K562 (cell line): ENCODE data around the gene PRKCE. TPM values are rescaled to one million over a fixed set of nuclear protein-coding genes. Genes with fewer than 3 reads are reported as not detected.

ENCODE experiments used
- ATAC-seq: fragments of 200-7000 bp; cut with Tn5 transposase; 3 replicates; pipeline ENCODE4 v1.9.1; 2020; ENCODE audit warnings: moderate library complexity
- BruUV-seq: library from RNA; stranded (reverse); fragments of 400-500 nt; replicated peaks from 2 replicates; lab custom pipeline; 2021; lab: Mats Ljungman, UMichigan
- CTCF ChIA-PET: fragments of 300-600 bp; formaldehyde crosslinking; extraction: SDS; loops from one replicate; lab custom pipeline; 2021; ENCODE audit warnings: low intra/inter-chr PET ratio; lab: Yijun Ruan, JAX
- POLR2A ChIA-PET: fragments of 300-600, 350-650 bp; sonication (Branson Sonifier 250); formaldehyde crosslinking; extraction: SDS; loops from one replicate; lab custom pipeline; 2021; ENCODE audit warnings: antibody characterized with exemption, inconsistent platforms; lab: Yijun Ruan, JAX
- DNase-seq, 4 experiments: peaks; one replicate each; pipeline versions ENCODE4 v3.0.0 to v3.0.0-alpha.2; 2011 to 2018; ENCODE audit warnings: low spot score in 3 of 4, mixed read lengths in 3 of 4; ENCODE audit errors: extremely low read depth in 1 of 4
- FAIRE-seq: peaks from 2 replicates; lab custom pipeline; 2011; peaks lifted over from hg19 to GRCh38; lab: Jason Lieb, UNC
- H2AFZ ChIP-seq: 2 replicates; pipeline ENCODE4 v1.6.0; 2011; ENCODE audit warnings: low read depth, low read length, control low read depth, inconsistent platforms
- H3K27ac ChIP-seq: fragments of 200-600 bp; 3 replicates; pipeline ENCODE4 v1.8.0; 2011; ENCODE audit warnings: low read depth, mild to moderate bottlenecking, control low read depth, inconsistent platforms, low read length, moderate library complexity, mixed read lengths; ENCODE audit errors: extremely low read depth
- H3K27me3 ChIP-seq, 2 experiments: fragments of 300-600 bp in 1 of 2; 2 replicates in 1 of 2; 3 replicates in 1 of 2; pipeline versions ENCODE4 v1.6.0 to v1.8.0; 2011; ENCODE audit warnings: inconsistent platforms in 2 of 2, low read length in 2 of 2, mild to moderate bottlenecking in 1 of 2, mixed read lengths in 1 of 2, moderate library complexity in 1 of 2; ENCODE audit not compliant: control insufficient read depth in 2 of 2, insufficient read depth in 2 of 2
- H3K36me3 ChIP-seq: fragments of 300-600 bp; 3 replicates; pipeline ENCODE4 v1.8.0; 2011; ENCODE audit warnings: mild to moderate bottlenecking, low read length, inconsistent platforms; ENCODE audit not compliant: control insufficient read depth, insufficient read depth
- H3K4me1 ChIP-seq, 2 experiments: fragments of 200-600 bp in 1 of 2; replicated peaks in 1 of 2; 2 replicates in 1 of 2; 3 replicates in 1 of 2; pipeline versions ENCODE4 v1.5.1 to v1.8.0; 2011; ENCODE audit warnings: inconsistent platforms in 2 of 2, low read length in 2 of 2, mild to moderate bottlenecking in 1 of 2, mixed read lengths in 1 of 2, moderate library complexity in 1 of 2; ENCODE audit not compliant: control insufficient read depth in 2 of 2, insufficient read depth in 2 of 2
- H3K4me2 ChIP-seq: 2 replicates; pipeline ENCODE4 v1.6.1; 2011; ENCODE audit warnings: low read length, control low read depth, inconsistent platforms, mixed read lengths; ENCODE audit not compliant: insufficient read depth
- H3K4me3 ChIP-seq: fragments of 200-600 bp; sonication (generic), shearing (Covaris generic); 2 replicates; pipeline ENCODE4 v1.5.1; 2016; ENCODE audit warnings: control low read depth, inconsistent platforms
- H3K79me2 ChIP-seq: fragments of 200-600 bp; 3 replicates; pipeline ENCODE4 v1.8.0; 2011; ENCODE audit warnings: low read length, inconsistent platforms; ENCODE audit not compliant: control insufficient read depth, insufficient read depth
- H3K9ac ChIP-seq, 2 experiments: 2 replicates each; pipeline versions ENCODE4 v1.6.0 to v1.6.1; 2011; ENCODE audit warnings: low read depth in 2 of 2, low read length in 2 of 2, control low read depth in 1 of 2, inconsistent platforms in 1 of 2, mild to moderate bottlenecking in 1 of 2, mixed read lengths in 1 of 2; ENCODE audit not compliant: insufficient read depth in 1 of 2
- H3K9me1 ChIP-seq: one replicate; pipeline ENCODE4 v1.6.0; 2011; ENCODE audit warnings: inconsistent platforms, mild to moderate bottlenecking, low read length, moderate library complexity; ENCODE audit not compliant: control insufficient read depth, insufficient read depth
- H3K9me3 ChIP-seq: replicated peaks from 2 replicates; pipeline ENCODE4 v1.5.1; 2011; ENCODE audit warnings: low read depth, low read length, inconsistent platforms; ENCODE audit not compliant: control insufficient read depth, insufficient read depth
- H4K20me1 ChIP-seq: replicated peaks from 2 replicates; pipeline ENCODE4 v1.6.1; 2011; ENCODE audit warnings: low read length, inconsistent platforms, mixed read lengths; ENCODE audit not compliant: control insufficient read depth, insufficient read depth
- CAMTA2 ChIP-seq: fragments of 250-450 bp; sonication (Bioruptor Pico); conservative IDR thresholded peaks from 2 replicates; pipeline ENCODE4 v1.5.1; 2022
- DDX20 ChIP-seq: fragments of 450-650 bp; IDR thresholded peaks from 2 replicates; pipeline ENCODE4 v1.6.1; 2016; ENCODE audit warnings: missing genetic modification characterization, low read depth, mild to moderate bottlenecking, missing compliant biosample characterization, moderate library complexity
- DLX4 ChIP-seq: fragments of 250-450 bp; sonication (Bioruptor Pico); IDR thresholded peaks from 2 replicates; pipeline ENCODE4 v1.6.1; 2021; ENCODE audit warnings: mild to moderate bottlenecking
- PPARD ChIP-seq: fragments of 250-450 bp; sonication (Bioruptor Pico); IDR thresholded peaks from 2 replicates; pipeline ENCODE4 v1.8.0; 2022; ENCODE audit warnings: inconsistent platforms, mild to moderate bottlenecking, moderate library complexity
- PYGO2 ChIP-seq: fragments of 450-650 bp; IDR thresholded peaks from 2 replicates; pipeline ENCODE4 v1.6.1; 2016; ENCODE audit warnings: mild to moderate bottlenecking, missing genetic modification characterization, moderate library complexity, missing compliant biosample characterization
- SMAD1 ChIP-seq: fragments of 150-350 bp; IDR thresholded peaks from 2 replicates; pipeline ENCODE4 v1.6.1; 2014; ENCODE audit warnings: low read length, low read depth; ENCODE audit not compliant: partially characterized antibody
- ZBED1 ChIP-seq: IDR thresholded peaks from 2 replicates; pipeline ENCODE4 v1.6.1; 2014
- ZBTB8A ChIP-seq: fragments of 450-650 bp; IDR thresholded peaks from 2 replicates; pipeline ENCODE4 v1.6.1; 2018; ENCODE audit warnings: mild to moderate bottlenecking, moderate library complexity; ENCODE audit not compliant: partially characterized antibody
- ZFP36 ChIP-seq: fragments of 150-350 bp; IDR thresholded peaks from 2 replicates; pipeline ENCODE4 v1.6.1; 2018; ENCODE audit warnings: low read length, low read depth; ENCODE audit not compliant: partially characterized antibody
- ZNF324 ChIP-seq: fragments of 250-450 bp; sonication (Bioruptor Pico); IDR thresholded peaks from 2 replicates; pipeline ENCODE4 v1.4.0; 2020; ENCODE audit warnings: mild to moderate bottlenecking
- ZNF780A ChIP-seq: fragments of 250-450 bp; sonication (Bioruptor Pico); IDR thresholded peaks from 2 replicates; pipeline ENCODE4 v1.5.0; 2021; ENCODE audit warnings: mild to moderate bottlenecking
- WGBS: fragments of 100-300 bp; shearing (Covaris generic); methylation state at CpG from one replicate; pipeline ENCODE4 v1.1.6; 2016; ENCODE audit warnings: low coverage, mixed read lengths; ENCODE audit not compliant: insufficient coverage; ENCODE audit errors: missing lambda C conversion rate; 5-methylcytosine and 5-hydroxymethylcytosine counted together
- in situ Hi-C: fragments of 300-500 bp; cut with MboI; formaldehyde crosslinking; loops from 4 replicates; pipeline ENCODE4 v1.15.0; 2018; ENCODE audit warnings: inconsistent platforms, mixed read lengths
- intact Hi-C: fragments of 100-400 bp; cut with micrococcal nuclease; formaldehyde crosslinking; loops from 2 replicates; pipeline ENCODE4 v1.14.2; 2022
- polyA plus RNA-seq, 8 experiments: library from polyadenylated mRNA; depleted of rRNA in 4 of 8; stranded (reverse) in 5 of 8; unstranded in 3 of 8; fragments of >200 nt; fragmentation: Nextera tagmentation in 2 of 8; fragmentation: Illumina TruSeq in 1 of 8; extraction: Ambion mirVana in 2 of 8; extraction: Trizol in 1 of 8; gene quantifications; 2 replicates each; pipeline versions ENCODE4 v1.2.1 to v1.2.3, GENCODE V29; 2011 to 2014; ENCODE audit warnings: inconsistent platforms in 1 of 8, missing spikeins in 1 of 8
- total RNA-seq, 7 experiments: library from RNA; depleted of rRNA in 6 of 7; stranded (reverse); fragments of >200 nt in 6 of 7; fragmentation: Illumina TruSeq in 2 of 7; extraction: Trizol in 2 of 7; gene quantifications; 2 replicates each; pipeline versions ENCODE4 v1.2.1 to v1.2.3, GENCODE V29; 2011 to 2021; ENCODE audit warnings: low replicate concordance in 1 of 7
- TF ChIP-seq, protein P1 (sequence below): fragments of 150-350 bp; IDR thresholded peaks from 2 replicates; pipeline ENCODE4 v1.6.1; 2014; ENCODE audit warnings: low read depth, mild to moderate bottlenecking, low read length, borderline replicate concordance

The PRKCE gene
- total and polyA plus RNA-seq, 9 of the 15 experiments (the other 6 are each of a cell fraction or from before 2014, with no cell fraction given) = 0.06 to 1.0 (median 0.22) TPM; not detected in 1

DNA sequence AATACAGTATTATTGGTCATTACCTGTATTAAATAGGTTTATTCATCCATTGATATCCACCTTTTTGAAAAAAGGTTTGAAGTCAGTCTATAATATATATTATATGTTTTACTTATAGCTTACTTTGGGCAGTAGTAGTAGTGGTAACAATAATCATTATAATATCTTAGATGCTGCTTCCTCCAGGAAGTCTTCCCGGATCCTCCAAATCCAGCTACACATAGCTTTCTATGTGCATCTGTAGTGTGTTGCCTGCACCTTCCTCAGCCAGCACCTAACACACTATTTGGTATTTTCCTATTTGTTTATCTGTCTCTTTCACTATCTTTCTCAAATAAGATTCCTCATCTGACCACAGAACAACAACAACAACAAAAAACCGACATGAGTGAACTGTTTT lies 81.0 kb downstream of the PRKCE start:
- Histone ChIP-seq H3K36me3 (no peaks in the 10 kb centered on the region), H3K9me3 (no peaks in the 10 kb centered on the region), H3K4me1 (no peaks in the 10 kb centered on the region; a peak in 1 of 5 replicates), H2AFZ (no peak overlapping the region), H3K9ac (no peak overlapping the region), H3K27me3 (peaks cover 24 to 59% of the 10 kb centered on the region in 2 experiments; a peak in 4 of 5 replicates), H4K20me1 (no peaks in the 10 kb centered on the region), H3K4me3 (no peak overlapping the region), H3K4me2 (no peak overlapping the region), H3K9me1 (no peaks in the 10 kb centered on the region), H3K79me2 (no peaks in the 10 kb centered on the region), H3K27ac (no peak overlapping the region)
- ChIA-PET POLR2A (interaction anchor here (0.5 kb wide), 1 partner anchor 310 kb away, joined by 4 read pairs; no protein-coding TSS in a partner anchor), CTCF (no interaction called here)
- in situ Hi-C loops = no loop called here
- no TSS peak for BruUV-seq
- DNase-seq = no peak
- WGBS = 3% methylated on average over 2 of the region's 2 CpGs
- ATAC-seq = no peak
- FAIRE-seq = no peak
- intact Hi-C loops = no loop called here
- TF ChIP-seq ZFP36 (peak; percentile 72), PYGO2 (no peak)

- Histone ChIP-seq H3K27me3 (peaks cover 24 to 63% of the 10 kb centered on the region in 2 experiments; a peak in 4 of 5 replicates), H3K36me3 (no peaks in the 10 kb centered on the region), H3K9me3 (no peaks in the 10 kb centered on the region), H2AFZ (no peak overlapping the region), H3K4me2 (no peak overlapping the region), H3K9ac (no peak overlapping the region), H4K20me1 (no peaks in the 10 kb centered on the region), H3K27ac (no peak overlapping the region), H3K79me2 (no peaks in the 10 kb centered on the region), H3K9me1 (no peaks in the 10 kb centered on the region), H3K4me1 (no peaks in the 10 kb centered on the region; a peak in 1 of 5 replicates), H3K4me3 (no peak overlapping the region)
- FAIRE-seq (no peak), ATAC-seq (no peak), DNase-seq (no peak)
- no TSS peak for BruUV-seq
- 13% methylated on average over 3 of the region's 3 CpGs for WGBS
- intact Hi-C loops = no loop called here
- CTCF ChIA-PET = no interaction called here
- POLR2A ChIA-PET = interaction anchor here (0.6 kb wide), 1 partner anchor 61 kb away, joined by 3 read pairs; no protein-coding TSS in a partner anchor
- in situ Hi-C loops = no loop called here
- TF ChIP-seq, protein P1, sequence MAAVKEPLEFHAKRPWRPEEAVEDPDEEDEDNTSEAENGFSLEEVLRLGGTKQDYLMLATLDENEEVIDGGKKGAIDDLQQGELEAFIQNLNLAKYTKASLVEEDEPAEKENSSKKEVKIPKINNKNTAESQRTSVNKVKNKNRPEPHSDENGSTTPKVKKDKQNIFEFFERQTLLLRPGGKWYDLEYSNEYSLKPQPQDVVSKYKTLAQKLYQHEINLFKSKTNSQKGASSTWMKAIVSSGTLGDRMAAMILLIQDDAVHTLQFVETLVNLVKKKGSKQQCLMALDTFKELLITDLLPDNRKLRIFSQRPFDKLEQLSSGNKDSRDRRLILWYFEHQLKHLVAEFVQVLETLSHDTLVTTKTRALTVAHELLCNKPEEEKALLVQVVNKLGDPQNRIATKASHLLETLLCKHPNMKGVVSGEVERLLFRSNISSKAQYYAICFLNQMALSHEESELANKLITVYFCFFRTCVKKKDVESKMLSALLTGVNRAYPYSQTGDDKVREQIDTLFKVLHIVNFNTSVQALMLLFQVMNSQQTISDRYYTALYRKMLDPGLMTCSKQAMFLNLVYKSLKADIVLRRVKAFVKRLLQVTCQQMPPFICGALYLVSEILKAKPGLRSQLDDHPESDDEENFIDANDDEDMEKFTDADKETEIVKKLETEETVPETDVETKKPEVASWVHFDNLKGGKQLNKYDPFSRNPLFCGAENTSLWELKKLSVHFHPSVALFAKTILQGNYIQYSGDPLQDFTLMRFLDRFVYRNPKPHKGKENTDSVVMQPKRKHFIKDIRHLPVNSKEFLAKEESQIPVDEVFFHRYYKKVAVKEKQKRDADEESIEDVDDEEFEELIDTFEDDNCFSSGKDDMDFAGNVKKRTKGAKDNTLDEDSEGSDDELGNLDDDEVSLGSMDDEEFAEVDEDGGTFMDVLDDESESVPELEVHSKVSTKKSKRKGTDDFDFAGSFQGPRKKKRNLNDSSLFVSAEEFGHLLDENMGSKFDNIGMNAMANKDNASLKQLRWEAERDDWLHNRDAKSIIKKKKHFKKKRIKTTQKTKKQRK = no peak
- TF ChIP-seq PPARD (CRISPR knock-in tag) = no peak
- TF ChIP-seq ZNF324 (CRISPR knock-in tag) = no peak
- TF ChIP-seq ZNF780A = no peak
- no peak for TF ChIP-seq ZBTB8A
- TF ChIP-seq SMAD1 = no peak
- TF ChIP-seq CAMTA2 (CRISPR knock-in tag) = no peak
- TF ChIP-seq ZBED1 = no peak
- TF ChIP-seq DLX4 (CRISPR knock-in tag) = no peak
- TF ChIP-seq DDX20 (tag) = no peak
Observed at GRCh38 chr2:45732946-45733345, 81.5 kb downstream of the PRKCE start.
